CD1c-positive myeloid dendritic cell (primary cell): ENCODE measurements around the gene MICAL2.

Experiments
- DNase-seq: peaks from one replicate; pipeline ENCODE4 v3.0.0-alpha.2; 2016; ENCODE audit errors: extremely low spot score

MICAL2 gene

DNA sequence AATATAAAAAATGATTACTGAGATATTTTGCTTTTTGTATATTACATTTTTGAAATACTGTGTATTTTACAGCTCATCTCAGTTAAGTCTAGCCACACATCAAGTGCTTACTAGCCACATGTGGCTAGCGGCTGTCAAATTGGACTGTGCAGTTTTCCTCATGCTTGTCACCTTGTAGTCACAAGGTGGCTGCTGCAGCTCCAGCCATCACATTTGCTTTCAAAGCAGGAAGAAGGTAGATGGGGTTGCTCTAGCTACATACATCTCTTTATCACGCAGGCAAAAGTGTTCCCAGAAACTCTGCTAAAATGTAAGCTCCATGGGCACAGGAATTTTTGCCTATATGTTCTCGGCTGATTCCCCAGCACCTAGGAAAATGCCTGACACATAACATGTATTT lies 61.5 kb downstream of the MICAL2 start:
- no peak for DNase-seq

DNA sequence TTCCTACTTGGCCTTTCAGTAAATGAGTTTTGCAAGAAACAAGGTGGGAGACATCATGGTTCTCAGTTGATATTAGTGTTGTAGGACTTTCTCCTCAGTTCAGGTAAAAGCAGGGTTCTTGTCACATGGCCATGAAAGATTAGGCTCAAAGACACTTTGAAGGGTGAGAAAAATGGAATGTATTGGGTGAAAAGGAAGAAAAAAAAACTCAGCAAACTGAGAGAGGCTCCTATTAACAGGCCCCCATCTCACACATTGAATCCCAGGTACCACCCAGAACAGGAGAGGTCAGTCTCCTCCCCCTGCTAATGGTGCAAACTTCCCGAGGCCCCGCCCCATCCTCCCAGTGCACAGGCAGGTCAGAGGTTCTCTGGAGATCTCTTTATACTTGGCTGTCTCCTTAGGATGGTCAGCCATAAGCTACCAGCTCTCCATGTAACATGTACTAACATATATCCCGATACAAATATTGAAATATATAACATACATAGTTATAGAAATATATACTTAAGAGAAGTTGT lies 62.2 kb downstream of the MICAL2 start:
- DNase-seq = no peak

DNA sequence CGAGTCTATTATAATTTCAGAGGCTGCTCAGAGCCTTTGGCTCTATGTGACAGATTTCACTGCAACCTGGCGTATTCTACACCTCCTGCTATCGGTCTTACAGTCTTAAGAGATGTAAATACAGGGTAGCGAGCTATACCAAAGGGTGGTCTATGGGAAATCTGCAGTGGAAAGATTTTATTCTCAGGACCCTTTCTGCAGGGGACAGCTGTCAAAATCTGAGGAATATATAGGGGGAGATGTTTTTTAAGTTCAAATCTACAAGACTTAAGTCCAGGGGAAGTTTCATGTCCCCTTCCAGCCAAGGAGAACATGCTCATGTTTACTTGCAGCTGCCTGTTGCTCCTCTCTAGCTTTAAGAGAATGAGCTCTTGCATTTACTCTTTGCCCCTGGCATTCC lies 62.7 kb downstream of the MICAL2 start:
- no peak for DNase-seq

DNA sequence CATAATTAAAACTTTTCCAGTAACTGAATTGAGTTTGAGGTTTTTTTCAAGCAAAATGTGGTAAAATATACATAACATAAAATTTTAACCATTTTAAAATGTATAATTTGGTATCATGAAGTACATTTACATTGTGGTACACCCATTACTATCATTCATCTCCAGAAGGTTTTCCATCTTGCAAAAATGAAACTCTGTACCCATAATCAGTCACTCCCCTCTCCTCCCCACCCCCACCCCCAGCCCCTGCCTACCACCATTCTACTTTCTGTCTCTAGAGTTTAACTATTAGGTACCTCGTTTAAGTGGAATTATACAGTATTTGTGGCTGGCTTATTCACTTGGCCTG lies 63.7 kb downstream of the MICAL2 start:
- no peak for DNase-seq

DNA sequence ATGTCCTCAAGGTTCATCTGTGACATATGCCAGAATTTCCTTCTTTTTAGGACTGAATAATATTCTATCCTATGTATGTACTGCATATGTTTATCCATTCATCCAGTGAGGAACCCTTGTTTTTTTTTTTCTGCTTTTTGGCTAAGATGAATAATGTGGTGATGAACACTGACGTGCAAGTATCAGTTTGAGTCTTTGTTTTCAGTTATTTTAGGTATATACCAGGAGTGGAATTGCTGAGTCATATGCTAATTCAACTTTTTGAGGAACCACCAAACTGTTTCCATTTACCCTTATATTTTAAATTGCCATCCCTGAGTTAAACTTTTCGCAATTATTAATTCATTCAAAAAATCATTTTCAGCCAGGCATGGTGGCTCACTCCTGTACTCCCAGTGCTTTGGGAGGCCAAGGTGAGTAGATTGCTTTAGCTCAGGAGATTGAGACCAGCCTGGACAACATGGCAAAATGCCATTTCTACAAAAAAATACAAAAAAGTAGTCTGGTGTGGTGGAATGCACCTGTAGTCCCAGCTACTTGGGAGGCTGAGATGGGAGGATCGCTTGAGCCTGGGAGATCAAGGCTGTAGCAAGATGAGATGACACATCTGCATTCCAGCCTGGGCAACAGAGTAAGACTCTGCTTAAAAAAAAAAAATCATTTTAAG lies 64.2 kb downstream of the MICAL2 start:
- DNase-seq = peak; percentile 92

DNA sequence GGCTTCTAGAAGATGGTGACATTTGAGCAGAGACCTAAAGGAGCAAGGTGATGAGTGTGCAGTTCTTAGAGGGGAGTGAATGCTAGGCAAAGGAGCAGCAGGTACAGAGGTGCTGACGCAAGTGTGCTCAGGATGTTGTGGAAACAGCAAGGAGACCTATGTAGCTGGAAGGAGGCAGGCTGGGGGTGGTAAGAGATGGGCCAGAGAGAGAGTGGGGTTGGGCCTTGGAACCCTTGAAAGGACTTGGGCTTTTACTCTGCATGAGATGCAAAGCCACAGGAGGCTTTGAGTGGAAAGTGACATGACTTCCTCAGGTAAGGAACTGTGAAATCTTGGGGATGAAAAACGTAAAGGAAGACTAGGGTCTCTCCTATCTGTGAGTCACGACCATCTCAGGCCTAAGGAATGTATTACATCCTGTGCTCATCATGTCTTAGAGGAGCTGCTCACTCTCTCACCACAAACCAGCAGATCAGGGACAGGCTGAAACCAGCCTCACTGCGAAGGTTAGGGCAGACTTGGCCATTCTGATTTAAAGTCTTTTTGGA lies 65.4 kb downstream of the MICAL2 start:
- no peak for DNase-seq

DNA sequence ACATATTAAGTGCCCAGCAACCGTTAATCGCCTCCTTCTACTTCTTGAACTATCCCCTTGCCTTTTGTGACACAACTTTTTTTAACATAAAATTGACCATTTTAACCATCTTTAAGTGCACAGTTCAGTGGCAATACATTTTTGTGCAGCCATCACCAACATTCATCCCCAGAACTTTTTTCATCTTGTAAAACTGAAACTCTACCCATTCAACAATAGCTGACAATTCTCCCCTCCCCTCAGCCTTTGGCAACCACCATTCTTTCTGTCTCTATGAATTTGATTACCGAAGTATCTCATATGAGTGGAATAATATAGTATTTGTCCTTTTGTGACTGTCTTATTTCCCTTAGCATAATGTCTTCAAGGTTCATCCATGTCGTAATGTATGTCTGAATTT lies 66.0 kb downstream of the MICAL2 start:
- no peak for DNase-seq

DNA sequence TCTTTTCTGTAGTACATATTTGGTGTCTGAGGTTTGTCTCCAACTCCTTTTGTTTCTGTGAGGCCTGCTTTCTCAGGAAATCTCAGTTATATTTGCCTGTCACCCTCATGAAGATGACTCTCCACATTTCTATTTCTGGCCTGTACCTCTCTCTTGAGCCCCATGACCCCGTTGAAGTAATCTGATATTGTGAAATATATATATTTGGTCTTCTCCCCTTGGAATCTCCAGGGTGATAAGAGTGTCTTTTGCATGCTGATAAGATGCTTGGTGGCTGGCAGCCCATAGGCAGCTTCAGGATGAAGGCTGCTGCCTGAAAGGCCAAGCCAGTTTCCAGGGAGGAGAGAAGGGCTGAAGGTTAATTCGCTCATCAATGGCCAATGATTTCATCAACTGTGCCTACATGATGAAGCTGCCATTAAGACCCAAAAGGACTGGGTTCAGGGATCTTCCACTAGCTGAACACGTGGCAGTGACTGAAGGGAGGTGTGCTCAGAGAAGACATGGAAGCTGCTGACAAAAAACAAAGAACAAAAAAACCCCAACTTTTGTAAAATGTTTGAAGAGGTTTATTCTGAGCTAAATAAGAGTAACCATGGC lies 67.4 kb downstream of the MICAL2 start:
- DNase-seq = no peak

DNA sequence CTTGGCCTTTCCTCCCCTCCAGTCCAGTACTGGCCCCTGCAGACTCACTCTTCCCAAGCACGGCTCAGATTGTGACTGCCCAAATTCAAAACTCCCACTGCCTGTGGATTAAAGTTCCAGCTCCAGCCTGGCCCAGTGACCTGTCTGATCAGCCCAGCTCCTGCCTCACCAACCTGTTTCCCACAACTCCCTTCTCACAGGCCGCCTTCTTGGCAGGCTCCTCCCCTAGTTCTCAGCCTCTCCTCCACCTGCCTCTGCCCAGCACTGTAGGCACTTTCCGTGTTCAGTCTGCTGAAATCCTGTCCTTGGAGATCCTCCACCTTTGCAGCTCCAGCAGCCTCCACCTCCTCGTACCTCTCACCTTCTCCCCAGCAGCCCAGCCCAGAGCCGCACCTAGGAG lies 68.6 kb downstream of the MICAL2 start:
- DNase-seq = no peak

DNA sequence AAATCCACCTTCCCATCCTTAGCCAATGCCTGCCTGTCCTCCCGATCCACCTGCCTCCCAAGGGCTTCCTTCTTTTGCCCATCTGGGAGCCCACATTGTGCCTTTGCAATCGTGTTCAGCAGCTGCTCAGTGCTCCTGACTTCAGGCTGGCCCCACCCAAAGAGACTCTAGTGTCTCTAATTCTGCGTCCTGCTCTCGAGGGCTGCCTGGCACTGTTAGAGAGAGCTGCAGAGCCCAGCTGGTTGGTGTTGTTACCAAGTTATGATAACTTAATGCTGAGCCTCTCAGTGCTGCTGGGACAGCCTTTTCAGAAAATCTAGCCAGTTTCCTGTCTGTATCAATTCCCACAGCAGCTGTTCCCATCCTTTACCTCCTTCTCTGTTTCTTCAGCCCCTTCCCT lies 69.1 kb downstream of the MICAL2 start:
- DNase-seq = no peak

DNA sequence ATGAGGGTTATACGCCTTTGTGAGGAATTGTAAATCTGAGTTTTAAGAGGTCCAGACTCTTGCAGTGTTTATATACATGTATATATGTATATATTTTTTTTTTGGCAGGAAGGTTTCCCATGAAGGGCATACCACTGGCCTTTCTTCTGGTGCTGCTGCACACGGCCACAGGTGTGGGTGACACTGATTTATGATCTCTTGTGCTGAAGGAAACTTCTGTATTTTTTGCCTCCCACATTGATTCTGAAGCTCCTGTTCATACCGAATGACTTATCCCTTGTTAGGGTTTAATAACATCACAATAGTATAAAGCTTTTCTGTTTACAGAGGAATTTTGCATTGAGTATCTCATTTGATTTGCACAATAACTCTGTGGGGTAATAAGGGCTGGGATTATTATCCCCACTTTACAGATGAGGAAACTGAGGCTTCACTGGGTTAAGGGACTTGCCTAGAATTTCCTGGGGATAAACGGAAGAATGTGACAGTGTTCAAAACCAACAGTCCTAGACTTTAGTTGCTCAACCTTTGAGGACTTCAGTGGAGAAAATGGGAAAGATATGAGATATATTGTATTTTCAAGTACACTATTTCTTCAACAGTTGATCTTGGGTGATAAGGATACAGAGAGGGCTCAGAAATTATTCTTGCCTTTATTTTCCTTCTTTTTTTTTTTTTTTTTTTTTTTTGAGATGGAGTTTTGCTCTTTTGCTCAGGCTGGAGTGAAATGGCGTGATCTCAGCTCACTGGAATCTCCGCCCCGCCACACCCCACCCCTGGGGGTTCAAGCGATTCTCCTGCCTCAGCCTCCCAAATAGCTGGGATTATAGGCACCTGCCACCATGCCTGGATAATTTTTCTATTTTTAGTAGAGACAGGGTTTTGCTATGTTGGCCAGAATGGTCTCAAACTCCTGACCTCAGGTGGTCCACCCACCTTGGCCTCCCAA lies 70.1 kb downstream of the MICAL2 start:
- DNase-seq = no peak

DNA sequence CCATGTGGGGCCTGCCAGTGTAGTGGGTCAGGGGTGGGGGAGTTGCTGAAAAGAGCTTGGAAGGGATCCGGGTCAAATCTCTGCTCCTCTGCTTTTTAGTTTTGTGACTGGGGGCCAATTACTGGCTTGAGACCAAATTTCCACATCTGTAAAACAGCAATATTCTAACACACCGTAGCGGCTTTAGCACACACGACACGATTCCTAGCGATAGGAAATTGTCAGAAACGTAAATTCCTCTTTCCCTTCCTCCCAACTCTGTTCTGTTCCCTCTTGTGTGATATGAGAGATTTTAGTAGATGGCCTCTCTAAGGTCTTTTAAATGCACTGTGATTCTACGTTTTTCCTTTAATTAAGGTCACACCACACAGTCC lies 71.9 kb downstream of the MICAL2 start:
- no peak for DNase-seq

DNA sequence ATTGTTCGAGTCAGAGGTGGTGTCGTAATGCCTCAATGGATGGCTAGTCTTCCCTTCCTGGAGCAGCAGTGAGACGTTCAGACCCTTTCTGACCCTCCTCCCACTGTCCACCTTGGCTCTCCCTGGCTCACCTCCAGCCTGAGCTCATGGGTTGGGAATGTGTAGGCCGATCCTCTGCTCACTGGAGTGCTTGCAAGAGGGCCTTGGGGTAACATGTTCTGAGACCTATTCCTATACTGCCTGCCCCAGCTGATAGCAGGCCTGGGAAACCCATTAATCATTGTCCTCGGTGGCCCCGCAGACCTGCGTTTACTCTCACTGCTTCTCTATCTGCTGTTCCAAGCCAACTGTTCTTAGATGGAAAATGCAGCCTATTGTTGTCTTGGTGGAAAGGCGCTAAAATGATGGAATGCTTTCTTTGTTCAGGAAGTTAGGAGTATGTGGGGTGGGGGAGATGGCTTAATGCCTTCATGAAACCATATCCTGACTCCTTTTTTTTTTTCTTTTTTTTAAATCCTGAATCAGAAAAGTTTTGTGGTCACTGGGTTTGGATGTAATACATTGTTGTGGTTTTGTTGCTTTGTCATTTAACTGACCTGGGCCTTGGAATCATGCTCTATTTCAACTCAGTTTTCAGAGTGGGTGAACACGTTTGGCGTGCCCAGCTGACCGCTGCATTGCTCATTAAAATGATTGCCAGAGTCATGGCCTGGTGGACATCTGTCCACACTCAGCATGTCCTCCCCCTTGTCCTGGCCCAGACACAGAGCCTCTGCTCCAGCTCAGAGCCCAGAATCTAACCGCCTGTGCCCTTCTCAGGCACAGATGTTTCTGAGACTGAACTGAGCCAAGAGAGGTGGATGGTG lies 72.5 kb downstream of the MICAL2 start:
- DNase-seq = no peak

DNA sequence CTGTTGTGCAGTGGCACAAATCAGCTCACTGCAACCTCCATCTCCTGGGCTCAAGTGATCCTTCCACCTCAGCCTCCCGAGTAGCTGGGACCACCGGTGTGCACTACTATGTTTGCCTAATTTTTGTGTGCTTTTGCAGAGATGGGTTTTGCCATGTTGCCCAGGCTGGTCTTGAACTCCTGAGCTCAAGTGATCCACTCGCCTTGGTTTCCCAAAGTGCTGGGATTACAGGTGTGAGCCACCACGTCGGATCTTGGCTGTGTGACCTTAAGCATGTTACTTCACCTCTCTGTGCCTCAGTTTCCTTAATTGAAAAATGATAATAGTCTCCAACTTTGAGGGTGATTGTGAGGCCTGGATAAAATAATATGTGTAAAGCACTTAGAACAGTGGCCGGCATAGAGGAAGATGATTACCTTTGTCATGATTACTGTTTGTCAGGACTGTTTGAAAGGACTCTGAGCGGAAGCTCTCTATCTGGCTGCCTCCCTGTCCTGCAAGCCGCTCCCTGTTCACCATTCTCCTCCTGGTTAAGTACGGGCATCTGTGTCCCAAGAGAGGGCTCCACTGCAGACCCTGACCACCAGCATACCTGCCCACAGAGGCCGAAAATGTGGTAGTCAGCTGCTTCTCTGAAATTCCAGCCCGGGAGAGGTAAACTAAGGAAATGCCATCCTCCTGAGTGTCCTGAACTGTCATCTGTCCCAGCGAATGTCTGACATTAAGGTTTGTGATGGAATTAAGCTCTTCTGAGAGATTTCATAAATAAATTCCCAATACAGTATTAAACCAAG lies 73.6 kb downstream of the MICAL2 start:
- DNase-seq = no peak

DNA sequence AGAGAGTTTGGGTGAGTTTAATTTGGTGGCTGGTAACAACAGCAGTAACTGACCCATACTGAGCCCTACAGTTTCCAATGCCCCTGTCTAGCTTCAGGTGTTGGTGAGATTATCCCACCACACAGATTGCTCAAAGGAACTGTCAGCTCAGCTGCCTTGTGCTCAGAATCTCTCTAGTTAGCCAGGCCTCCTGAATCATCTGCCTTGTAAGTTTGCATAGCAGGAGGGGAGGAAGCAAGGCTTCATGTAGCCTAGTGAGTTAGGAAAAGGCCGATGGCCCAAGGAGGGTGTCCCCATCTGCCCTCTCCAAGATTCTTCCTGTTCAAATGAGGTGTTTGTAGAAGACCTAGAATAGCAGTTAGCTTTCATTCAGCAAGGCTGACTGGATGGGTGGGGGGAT lies 74.3 kb downstream of the MICAL2 start:
- no peak for DNase-seq

DNA sequence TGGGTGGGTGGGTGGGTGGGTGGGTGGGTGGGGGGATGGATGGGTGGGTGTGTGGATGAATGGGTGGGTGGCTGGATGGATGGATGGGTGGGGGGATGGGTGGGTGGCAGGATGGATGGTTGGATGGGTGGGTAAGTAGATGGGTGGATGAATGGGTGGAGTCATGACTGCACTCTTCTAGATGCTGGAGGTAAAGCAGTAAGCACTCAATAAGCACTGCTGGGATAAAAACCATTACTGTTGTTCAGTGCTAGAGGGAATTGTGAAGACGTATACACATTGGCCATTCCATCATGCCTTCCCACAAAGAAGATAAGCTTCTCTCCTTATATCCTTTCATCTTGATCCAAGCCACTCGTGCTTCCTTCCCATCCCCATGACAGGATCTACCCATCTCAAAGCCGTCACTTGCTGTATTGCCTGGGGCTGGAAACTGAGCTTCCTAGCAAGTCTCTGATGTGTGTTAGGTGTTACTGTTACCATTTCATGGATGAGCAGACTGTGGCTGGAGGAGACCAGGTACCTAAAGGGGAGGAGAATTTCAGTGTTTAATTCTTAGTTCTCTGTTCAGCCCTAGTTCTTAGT lies 74.8 kb downstream of the MICAL2 start:
- DNase-seq = no peak

DNA sequence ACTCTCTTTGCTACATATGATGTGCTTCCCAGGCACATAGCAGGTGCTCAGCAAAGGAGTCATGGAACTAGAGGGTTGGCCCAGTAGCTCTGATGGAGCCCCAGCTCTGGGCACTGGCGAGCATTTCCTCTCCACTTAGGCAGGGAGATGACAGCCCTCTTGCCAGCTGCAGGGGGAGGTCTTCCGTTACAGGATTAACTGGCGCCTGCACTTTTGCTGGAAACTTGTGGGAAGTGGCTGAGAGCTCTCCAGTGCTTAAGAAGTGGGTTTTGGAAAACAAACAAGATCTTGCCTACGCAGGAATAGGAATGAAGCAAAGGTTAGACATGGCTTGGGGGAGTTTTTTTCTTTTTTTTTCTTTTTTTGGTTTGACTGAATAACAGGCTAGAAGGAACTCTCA lies 75.5 kb downstream of the MICAL2 start:
- DNase-seq = no peak

DNA sequence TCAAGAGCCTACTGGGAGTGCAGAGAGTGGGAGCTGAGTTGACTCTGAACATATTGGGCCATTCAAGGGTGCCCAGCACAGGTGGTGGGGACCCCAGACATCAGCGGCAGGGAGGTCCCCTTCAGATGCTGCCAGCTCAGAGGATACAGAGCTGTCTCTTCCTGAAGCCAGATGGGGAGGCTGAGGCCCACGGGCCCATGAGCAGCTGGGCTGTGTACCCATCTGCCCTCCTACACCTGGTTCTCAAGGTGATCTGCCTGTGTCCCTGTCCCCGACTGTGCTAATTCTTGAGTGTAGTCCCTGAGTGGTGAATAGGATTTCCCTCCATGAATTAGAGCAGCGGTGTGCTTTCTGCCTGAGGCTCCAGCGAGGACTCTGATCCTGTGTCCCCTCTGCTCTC lies 76.3 kb downstream of the MICAL2 start:
- no peak for DNase-seq

DNA sequence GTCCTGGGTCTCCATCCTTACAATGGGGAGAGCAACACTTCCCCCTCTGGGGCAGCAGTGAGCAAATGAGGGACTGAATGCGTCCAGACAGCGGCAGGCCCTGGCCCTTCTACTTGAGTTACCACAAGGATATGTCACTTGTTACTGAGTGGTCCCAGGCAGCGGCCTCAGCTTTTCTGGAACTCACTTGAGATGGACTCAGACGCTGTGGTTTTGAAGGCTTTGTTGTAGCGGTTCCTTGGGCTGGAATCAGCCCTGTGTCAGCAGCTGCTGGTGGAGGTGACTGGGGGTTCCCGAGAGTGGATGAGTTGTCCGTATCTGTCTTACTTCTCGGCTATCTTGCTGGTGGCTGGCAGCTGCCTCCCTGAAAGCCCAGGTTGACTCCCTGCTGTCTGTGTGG lies 77.0 kb downstream of the MICAL2 start:
- no peak for DNase-seq

DNA sequence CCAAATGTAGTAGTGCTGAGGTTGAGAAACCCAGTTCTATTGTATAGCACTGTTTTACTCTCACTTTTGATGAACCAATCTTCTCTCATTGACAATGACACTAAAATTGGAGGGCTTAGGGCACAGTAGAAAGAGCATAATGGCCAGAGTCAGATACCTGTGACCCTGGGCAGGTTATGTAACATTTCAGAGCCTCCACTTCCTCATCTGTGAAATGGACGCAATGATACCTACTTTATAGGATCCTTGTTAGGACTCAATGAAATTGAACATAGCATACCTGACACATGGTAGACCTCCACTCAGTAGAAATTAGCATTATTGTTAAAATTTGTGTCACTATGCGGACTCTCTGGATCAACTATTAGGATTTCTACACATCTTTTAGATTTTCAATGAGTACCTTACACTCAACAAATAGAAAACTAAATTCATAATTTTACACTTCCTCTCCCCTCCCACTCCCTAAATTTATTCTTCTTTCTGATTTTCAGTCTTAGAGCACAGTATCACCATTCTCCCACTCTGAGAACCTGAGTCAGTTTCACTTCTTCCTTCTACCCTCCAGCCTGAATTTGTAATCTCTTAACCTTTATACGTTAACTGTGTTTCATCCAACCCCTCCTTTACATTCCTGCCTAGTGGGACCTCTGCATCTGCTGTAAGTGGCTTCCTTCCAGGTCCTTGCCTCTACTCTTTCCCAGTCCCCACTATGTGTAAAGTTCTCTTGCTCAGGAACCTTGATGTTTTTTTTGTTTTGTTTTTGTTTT lies 78.3 kb downstream of the MICAL2 start:
- DNase-seq = peak; percentile 72
